Activated CD8-positive, alpha-beta memory T cell treated with anti-CD3 and anti-CD28 coated beads for 4 hours (primary cell): ENCODE measurements around the gene POM121L2.

Source experiments
- DNase-seq, 2 donors: peaks; one replicate each; pipeline ENCODE4 v3.0.0-alpha.2; 2020; ENCODE audit warnings: low read depth in 2 of 2

POM121L2 gene

GRCh38 chr6:27260369-27260768, 51.7 kb downstream of the POM121L2 start:
- DNase-seq: no peak
